ENCODE measurements around the gene SAMD15.
"Not testable (repeated sequence)": the region's sequence is repeated elsewhere in the genome, so short reads cannot be mapped to it uniquely, and the experiment has no call there.

The SAMD15 gene

DNA sequence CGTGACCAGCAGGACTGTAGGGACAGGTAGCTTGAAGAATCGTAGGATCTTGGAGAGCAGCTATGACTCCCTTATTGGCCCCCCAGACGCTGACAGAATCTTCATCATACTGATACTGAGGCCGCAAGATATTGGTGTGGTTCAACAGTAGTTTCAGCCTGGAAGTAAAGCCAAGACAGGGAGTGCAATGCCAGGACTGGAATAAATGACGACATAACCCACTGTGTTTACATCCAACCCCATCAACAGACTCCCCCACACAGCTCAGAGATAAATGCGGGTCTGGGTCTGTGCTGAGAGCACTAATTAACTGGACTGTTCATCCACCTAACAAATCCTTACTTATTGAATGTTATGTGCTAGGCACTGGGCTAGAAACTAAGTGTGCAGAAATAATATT is 29.5 kb downstream of the SAMD15 start:
- no peak for TF ChIP-seq CTCF (IDR thresholded peaks at IDR 0.05; ENCODE audit: insufficient read depth, low read length, poor library complexity, severe bottlenecking)
- no peaks in the 10 kb centered on the region for H3K27me3 ChIP-seq (replicated peaks; ENCODE audit: control insufficient read depth, insufficient read depth, low read length)
- no peak for DNase-seq (ENCODE audit: extremely low read depth, insufficient read length)
- H3K4me3 ChIP-seq (replicated peaks; ENCODE audit: low read depth, low read length) = no peak overlapping the region
- no peaks in the 10 kb centered on the region for H3K36me3 ChIP-seq (ENCODE audit: control insufficient read depth, insufficient read depth, low read length)

GRCh38 chr14:77407158-77407557 is 30.0 kb downstream of the SAMD15 start:
- no peak for DNase-seq (ENCODE audit: extremely low read depth, insufficient read length)
- TF ChIP-seq CTCF (IDR thresholded peaks at IDR 0.05; ENCODE audit: insufficient read depth, low read length, poor library complexity, severe bottlenecking) = no peak
- Histone ChIP-seq H3K4me3 (replicated peaks; ENCODE audit: low read depth, low read length) (no peak overlapping the region), H3K27me3 (replicated peaks; ENCODE audit: control insufficient read depth, insufficient read depth, low read length) (no peaks in the 10 kb centered on the region), H3K36me3 (ENCODE audit: control insufficient read depth, insufficient read depth, low read length) (no peaks in the 10 kb centered on the region)

GRCh38 chr14:77409131-77409533 is 32.0 kb downstream of the SAMD15 start:
- H3K27me3 ChIP-seq (replicated peaks; ENCODE audit: control insufficient read depth, insufficient read depth, low read length) = no peaks in the 10 kb centered on the region
- peak; percentile 36 for TF ChIP-seq CTCF (IDR thresholded peaks at IDR 0.05; ENCODE audit: insufficient read depth, low read length, poor library complexity, severe bottlenecking)
- H3K36me3 ChIP-seq (ENCODE audit: control insufficient read depth, insufficient read depth, low read length) = no peaks in the 10 kb centered on the region
- H3K4me3 ChIP-seq (replicated peaks; ENCODE audit: low read depth, low read length) = no peak overlapping the region
- DNase-seq (ENCODE audit: extremely low read depth, insufficient read length) = peak; percentile 1

- H3K36me3 ChIP-seq (ENCODE audit: control insufficient read depth, insufficient read depth, low read length); H3K27me3 ChIP-seq (replicated peaks; ENCODE audit: control insufficient read depth, insufficient read depth, low read length); DNase-seq (ENCODE audit: extremely low read depth, insufficient read length); H3K4me3 ChIP-seq (replicated peaks; ENCODE audit: low read depth, low read length): not testable (repeated sequence)
These were observed 38.3 kb downstream of the SAMD15 start for GRCh38 chr14:77415403-77416030.

DNA sequence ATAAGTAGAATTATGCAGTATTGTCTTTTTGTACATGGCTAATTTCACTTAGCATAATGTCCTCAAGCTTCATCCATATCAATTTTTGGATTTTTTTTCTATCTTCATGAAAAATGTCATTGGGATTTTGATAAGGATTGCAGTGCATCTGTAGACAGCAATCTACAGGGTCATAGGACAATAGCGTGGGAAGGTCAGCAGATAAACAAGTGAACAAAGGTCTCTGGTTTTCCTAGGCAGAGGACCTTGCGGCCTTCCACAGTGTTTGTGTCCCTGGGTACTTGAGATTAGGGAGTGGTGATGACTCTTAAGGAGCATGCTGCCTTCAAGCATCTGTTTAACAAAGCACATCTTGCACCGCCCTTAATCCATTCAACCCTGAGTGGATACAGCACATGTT is 38.9 kb downstream of the SAMD15 start:
- not testable (repeated sequence) for H3K4me3 ChIP-seq (replicated peaks; ENCODE audit: low read depth, low read length); H3K36me3 ChIP-seq (ENCODE audit: control insufficient read depth, insufficient read depth, low read length); H3K27me3 ChIP-seq (replicated peaks; ENCODE audit: control insufficient read depth, insufficient read depth, low read length); DNase-seq (ENCODE audit: extremely low read depth, insufficient read length)

- no peak for DNase-seq (ENCODE audit: extremely low read depth, insufficient read length)
- Histone ChIP-seq H3K36me3 (ENCODE audit: control insufficient read depth, insufficient read depth, low read length) (no peaks in the 10 kb centered on the region), H3K27me3 (replicated peaks; ENCODE audit: control insufficient read depth, insufficient read depth, low read length) (no peaks in the 10 kb centered on the region), H3K4me3 (replicated peaks; ENCODE audit: low read depth, low read length) (no peak overlapping the region)
- TF ChIP-seq CTCF (IDR thresholded peaks at IDR 0.05; ENCODE audit: insufficient read depth, low read length, poor library complexity, severe bottlenecking) = no peak
These were observed 39.7 kb downstream of the SAMD15 start for GRCh38 chr14:77416836-77417235.

- Histone ChIP-seq H3K36me3 (ENCODE audit: control insufficient read depth, insufficient read depth, low read length) (peaks cover 15% of the 10 kb centered on the region), H3K27me3 (replicated peaks; ENCODE audit: control insufficient read depth, insufficient read depth, low read length) (no peaks in the 10 kb centered on the region), H3K4me3 (replicated peaks; ENCODE audit: low read depth, low read length) (no peak overlapping the region)
- DNase-seq (ENCODE audit: extremely low read depth, insufficient read length) = no peak
- TF ChIP-seq CTCF (IDR thresholded peaks at IDR 0.05; ENCODE audit: insufficient read depth, low read length, poor library complexity, severe bottlenecking) = no peak
These were observed 44.0 kb downstream of the SAMD15 start for GRCh38 chr14:77421201-77421600.

Data from GM06990 (cell line).